PC-3 (cell line): Measurements from ENCODE around the gene GLB1L2. TPM values are rescaled to one million over a fixed set of nuclear protein-coding genes. Genes with fewer than 3 reads are reported as not detected.
"Not testable (repeated sequence)": the region's sequence is repeated elsewhere in the genome, so short reads cannot be mapped to it uniquely, and the experiment has no call there.

Experiments used
- ATAC-seq: fragments of 200-7000 bp; cut with Tn5 transposase; 2 replicates; pipeline ENCODE4 v1.9.1; 2020; ENCODE audit warnings: mild to moderate bottlenecking, moderate library complexity
- BruUV-seq: library from RNA; stranded (reverse); fragments of 400-500 nt; replicated peaks from 2 replicates; lab custom pipeline; 2021; lab: Mats Ljungman, UMichigan
- CTCF ChIA-PET: fragments of 300-600 bp; sonication (Branson Sonifier 250); formaldehyde crosslinking; loops from one replicate; lab custom pipeline; 2022; ENCODE audit warnings: antibody characterized with exemption; lab: Charles Lee
- POLR2A ChIA-PET: fragments of 300-600 bp; sonication (Branson Sonifier 250); formaldehyde crosslinking; loops from one replicate; lab custom pipeline; 2022; ENCODE audit warnings: antibody characterized with exemption; ENCODE audit not compliant: unreplicated experiment; lab: Charles Lee
- DNase-seq: peaks from one replicate; pipeline ENCODE4 v3.0.0-alpha.2; 2015
- H2AFZ ChIP-seq: fragments of 300-600 bp; sonication (generic); 2 replicates; pipeline ENCODE4 v1.6.0; 2016; ENCODE audit warnings: antibody characterized with exemption, low read length
- H3F3A ChIP-seq: fragments of 300-600 bp; sonication (generic); one replicate; pipeline ENCODE4 v1.6.0; 2017; ENCODE audit warnings: antibody characterized with exemption, low read length, control low read depth, mild to moderate bottlenecking; ENCODE audit not compliant: unreplicated experiment
- H3K27ac ChIP-seq: fragments of 300-600 bp; sonication (generic); 2 replicates; pipeline ENCODE4 v1.5.1; 2016; ENCODE audit warnings: mild to moderate bottlenecking, low read length
- H3K27me3 ChIP-seq: fragments of 300-600 bp; sonication (generic); 2 replicates; pipeline ENCODE4 v1.6.1; 2016; ENCODE audit warnings: low read length, mixed read lengths
- H3K36me3 ChIP-seq: fragments of 300-600 bp; sonication (generic); 2 replicates; pipeline ENCODE4 v1.6.1; 2016; ENCODE audit warnings: low read depth, mixed run types, low read length, mixed read lengths
- H3K4me1 ChIP-seq: fragments of 300-600 bp; sonication (generic); 2 replicates; pipeline ENCODE4 v1.5.1; 2016; ENCODE audit warnings: low read length; ENCODE audit not compliant: insufficient read depth
- H3K4me2 ChIP-seq: fragments of 300-600 bp; sonication (generic); 2 replicates; pipeline ENCODE4 v1.6.0; 2016; ENCODE audit warnings: low read length
- H3K4me3 ChIP-seq: fragments of 300-600 bp; sonication (generic); 2 replicates; pipeline ENCODE4 v1.5.1; 2016; ENCODE audit warnings: mild to moderate bottlenecking, low read length, mixed read lengths
- H3K79me2 ChIP-seq: fragments of 300-600 bp; sonication (generic); 2 replicates; pipeline ENCODE4 v1.6.1; 2017; ENCODE audit warnings: low read length, mixed read lengths
- H3K9ac ChIP-seq: fragments of 300-600 bp; sonication (generic); 2 replicates; pipeline ENCODE4 v1.6.0; 2016; ENCODE audit warnings: mild to moderate bottlenecking, low read length
- H3K9me2 ChIP-seq: fragments of 300-600 bp; sonication (generic); replicated peaks from 2 replicates; pipeline ENCODE4 v1.6.1; 2016; ENCODE audit warnings: mixed run types, low read length, mixed read lengths
- H3K9me3 ChIP-seq: fragments of 300-600 bp; sonication (generic); 2 replicates; pipeline ENCODE4 v1.6.1; 2016; ENCODE audit warnings: low read length, mixed read lengths
- H4K20me1 ChIP-seq: fragments of 300-600 bp; sonication (generic); 2 replicates; pipeline ENCODE4 v1.6.1; 2016; ENCODE audit warnings: low read length, mixed read lengths
- CTCF ChIP-seq: fragments of 300-600 bp; sonication (generic); conservative IDR thresholded peaks from 2 replicates; pipeline ENCODE4 v1.5.1; 2017; ENCODE audit warnings: antibody characterized with exemption, low read depth, mild to moderate bottlenecking, low read length
- EZH2 ChIP-seq: fragments of 300-600 bp; sonication (generic); IDR thresholded peaks from one replicate; pipeline ENCODE4 v1.6.1; 2017; ENCODE audit warnings: antibody characterized with exemption, mild to moderate bottlenecking, low read length; ENCODE audit not compliant: unreplicated experiment
- EZH2phosphoT487 ChIP-seq: fragments of 300-600 bp; sonication (generic); IDR thresholded peaks from 2 replicates; pipeline ENCODE4 v1.6.1; 2018; ENCODE audit warnings: mild to moderate bottlenecking, antibody characterized with exemption, low read length, borderline replicate concordance
- intact Hi-C: fragments of 100-400 bp; cut with micrococcal nuclease; formaldehyde crosslinking; loops from 2 replicates; pipeline ENCODE4 v1.9.0; 2023
- total RNA-seq: library from RNA; depleted of rRNA; stranded (reverse); fragments of >200 nt; gene quantifications from 2 replicates; pipeline ENCODE4 v1.2.3, GENCODE V29; 2014

GLB1L2 gene
- total RNA-seq, 1 experiment from 2014 or later = 0.62 TPM

GRCh38 chr11:134341805-134342571 is 10.2 kb downstream of the GLB1L2 start:
- no peaks in the 10 kb centered on the region for H3K4me1 ChIP-seq
- H3K9ac ChIP-seq = no peak overlapping the region
- H3K27ac ChIP-seq = no peak overlapping the region
- no peaks in the 10 kb centered on the region for H3F3A ChIP-seq
- intact Hi-C loops = no loop called here
- BruUV-seq = no TSS peak
- H3K36me3 ChIP-seq = no peaks in the 10 kb centered on the region
- no peak overlapping the region for H3K4me3 ChIP-seq
- no peaks in the 10 kb centered on the region for H3K9me3 ChIP-seq
- H3K4me2 ChIP-seq = no peak overlapping the region
- no peak for TF ChIP-seq CTCF
- TF ChIP-seq EZH2 = no peak
- TF ChIP-seq EZH2phosphoT487 = no peak
- H4K20me1 ChIP-seq = no peaks in the 10 kb centered on the region
- H3K79me2 ChIP-seq = no peaks in the 10 kb centered on the region
- no peak overlapping the region for H2AFZ ChIP-seq
- POLR2A ChIA-PET = no interaction called here
- DNase-seq (no peak), ATAC-seq (no peak)
- CTCF ChIA-PET = no interaction called here
- H3K27me3 ChIP-seq = peaks cover 31% of the 10 kb centered on the region
- H3K9me2 ChIP-seq = no peaks in the 10 kb centered on the region

GRCh38 chr11:134342572-134343340 is 11.0 kb downstream of the GLB1L2 start:
- H3K36me3 ChIP-seq = no peaks in the 10 kb centered on the region
- no peaks in the 10 kb centered on the region for H4K20me1 ChIP-seq
- peaks cover 39% of the 10 kb centered on the region for H3K27me3 ChIP-seq
- no peaks in the 10 kb centered on the region for H3F3A ChIP-seq
- no peak overlapping the region for H2AFZ ChIP-seq
- ChIA-PET POLR2A (interaction anchor here (0.5 kb wide), 1 partner anchor 12 kb away, joined by 3 read pairs; no protein-coding TSS in a partner anchor), CTCF (no interaction called here)
- no peaks in the 10 kb centered on the region for H3K79me2 ChIP-seq
- BruUV-seq = no TSS peak
- H3K27ac ChIP-seq = no peak overlapping the region
- no peak for TF ChIP-seq EZH2phosphoT487
- no peak overlapping the region for H3K9ac ChIP-seq
- no peaks in the 10 kb centered on the region for H3K9me2 ChIP-seq
- H3K4me2 ChIP-seq = no peak overlapping the region
- no peak overlapping the region for H3K4me3 ChIP-seq
- DNase-seq (no peak), ATAC-seq (no peak)
- H3K9me3 ChIP-seq = no peaks in the 10 kb centered on the region
- intact Hi-C loops = no loop called here
- no peaks in the 10 kb centered on the region for H3K4me1 ChIP-seq

- H3K27me3 ChIP-seq = peaks cover 46% of the 10 kb centered on the region
- no peak for TF ChIP-seq EZH2phosphoT487
- no peak for TF ChIP-seq CTCF
- TF ChIP-seq EZH2 = no peak
- no peak overlapping the region for H2AFZ ChIP-seq
- H3K9me2 ChIP-seq = no peaks in the 10 kb centered on the region
- ATAC-seq (no peak), DNase-seq (no peak)
- no peaks in the 10 kb centered on the region for H3K36me3 ChIP-seq
- no peak overlapping the region for H3K9ac ChIP-seq
- H3K9me3 ChIP-seq = no peaks in the 10 kb centered on the region
- no peak overlapping the region for H3K4me2 ChIP-seq
- no peaks in the 10 kb centered on the region for H4K20me1 ChIP-seq
- H3K79me2 ChIP-seq = no peaks in the 10 kb centered on the region
- H3F3A ChIP-seq = no peaks in the 10 kb centered on the region
- no TSS peak for BruUV-seq
- H3K27ac ChIP-seq = no peak overlapping the region
- CTCF ChIA-PET = no interaction called here
- H3K4me1 ChIP-seq = no peaks in the 10 kb centered on the region
- H3K4me3 ChIP-seq = no peak overlapping the region
- POLR2A ChIA-PET = no interaction called here
- intact Hi-C loops = no loop called here
These were observed 11.9 kb downstream of the GLB1L2 start for GRCh38 chr11:134343646-134344045.

GRCh38 chr11:134344497-134345236 is 12.9 kb downstream of the GLB1L2 start:
- H4K20me1 ChIP-seq, H3K36me3 ChIP-seq, H2AFZ ChIP-seq, DNase-seq, H3K27ac ChIP-seq, H3K9ac ChIP-seq, H3F3A ChIP-seq, BruUV-seq, CTCF ChIA-PET, H3K79me2 ChIP-seq, intact Hi-C loops, POLR2A ChIA-PET, ATAC-seq, H3K9me2 ChIP-seq, H3K4me2 ChIP-seq, H3K4me3 ChIP-seq, H3K4me1 ChIP-seq, H3K9me3 ChIP-seq: not testable (repeated sequence)
- peaks cover 56% of the 10 kb centered on the region for H3K27me3 ChIP-seq
